WTC11 (cell line): ENCODE data around the gene XPNPEP3. TPM values are rescaled to one million over a fixed set of nuclear protein-coding genes. Genes with fewer than 3 reads are reported as not detected.
A peak's percentile ranks its signal among the peaks of the same experiment; 100 is the strongest.

ENCODE experiments used
- ATAC-seq: fragments of 200-7000 bp; cut with Tn5 transposase; 2 replicates; pipeline ENCODE4 v1.10.0; 2021; ENCODE audit warnings: mild to moderate bottlenecking, moderate library complexity
- CTCF ChIA-PET: fragments of 300-600 bp; sonication (Branson Sonifier 250); formaldehyde crosslinking; loops from one replicate; lab custom pipeline; 2021; ENCODE audit warnings: antibody characterized with exemption; lab: Charles Lee
- POLR2A ChIA-PET: fragments of 350-600 bp; sonication (Branson Sonifier 250); formaldehyde crosslinking; loops from one replicate; lab custom pipeline; 2021; ENCODE audit warnings: antibody characterized with exemption; lab: Charles Lee
- DNase-seq: peaks from one replicate; pipeline ENCODE4 v3.0.0; 2021; ENCODE audit warnings: low spot score
- H3K27ac Mint-ChIP-seq: 2 replicates; pipeline ENCODE4 v1.8.0; 2021; ENCODE audit warnings: mixed read lengths
- H3K27me3 Mint-ChIP-seq: 2 replicates; pipeline ENCODE4 v1.8.0; 2021; ENCODE audit warnings: low read depth, mild to moderate bottlenecking, moderate library complexity, mixed read lengths
- H3K36me3 Mint-ChIP-seq: 2 replicates; pipeline ENCODE4 v1.8.0; 2021; ENCODE audit warnings: mixed read lengths
- H3K4me1 Mint-ChIP-seq: 2 replicates; pipeline ENCODE4 v1.8.0; 2022; ENCODE audit warnings: mixed read lengths
- H3K4me3 Mint-ChIP-seq: 2 replicates; pipeline ENCODE4 v1.8.0; 2021; ENCODE audit warnings: mild to moderate bottlenecking, moderate library complexity, mixed read lengths
- H3K9me3 Mint-ChIP-seq: 2 replicates; pipeline ENCODE4 v1.8.0; 2021; ENCODE audit warnings: mixed read lengths
- FOXP1 ChIP-seq: sonication (generic); formaldehyde crosslinking; IDR thresholded peaks from 2 replicates; pipeline ENCODE4 v1.8.0; 2022; ENCODE audit warnings: missing genetic modification reagents, mild to moderate bottlenecking, moderate library complexity, borderline replicate concordance
- MYBL2 ChIP-seq: sonication (generic); formaldehyde crosslinking; IDR thresholded peaks from 2 replicates; pipeline ENCODE4 v1.8.1; 2023; ENCODE audit warnings: mild to moderate bottlenecking, moderate library complexity, missing genetic modification reagents
- OVOL2 ChIP-seq: fragments of 250-450 bp; sonication (Bioruptor Pico); IDR thresholded peaks from 2 replicates; pipeline ENCODE4 v1.9.0; 2021; ENCODE audit warnings: mild to moderate bottlenecking, borderline replicate concordance
- ZBTB21 ChIP-seq: sonication (generic); formaldehyde crosslinking; IDR thresholded peaks from 2 replicates; pipeline ENCODE4 v1.8.1; 2023; ENCODE audit warnings: mild to moderate bottlenecking, missing genetic modification reagents, borderline replicate concordance
- ZNF121 ChIP-seq: sonication (generic); formaldehyde crosslinking; IDR thresholded peaks from 2 replicates; pipeline ENCODE4 v1.8.0; 2023; ENCODE audit warnings: missing genetic modification reagents
- total RNA-seq: library from RNA; stranded (reverse); gene quantifications from 3 replicates; pipeline ENCODE4 v1.2.3, GENCODE V29; 2021
- TF ChIP-seq, protein P1 (sequence below): fragments of 250-450 bp; sonication (Bioruptor Pico); IDR thresholded peaks from 2 replicates; pipeline ENCODE4 v1.8.0; 2021; ENCODE audit warnings: mild to moderate bottlenecking
- TF ChIP-seq, protein P2 (sequence below): sonication (generic); formaldehyde crosslinking; IDR thresholded peaks from 2 replicates; pipeline ENCODE4 v1.8.0; 2022; ENCODE audit warnings: missing genetic modification reagents
- TF ChIP-seq, protein P3 (sequence below): sonication (generic); formaldehyde crosslinking; IDR thresholded peaks from 2 replicates; pipeline ENCODE4 v1.8.1; 2022; ENCODE audit warnings: mild to moderate bottlenecking, moderate library complexity, missing genetic modification reagents
- TF ChIP-seq, protein P4 (sequence below): sonication (generic); formaldehyde crosslinking; IDR thresholded peaks from 2 replicates; pipeline ENCODE4 v1.8.0; 2022; ENCODE audit warnings: mild to moderate bottlenecking, missing genetic modification reagents

Gene XPNPEP3
- total RNA-seq, 1 experiment from 2014 or later: 28.2 TPM

DNA sequence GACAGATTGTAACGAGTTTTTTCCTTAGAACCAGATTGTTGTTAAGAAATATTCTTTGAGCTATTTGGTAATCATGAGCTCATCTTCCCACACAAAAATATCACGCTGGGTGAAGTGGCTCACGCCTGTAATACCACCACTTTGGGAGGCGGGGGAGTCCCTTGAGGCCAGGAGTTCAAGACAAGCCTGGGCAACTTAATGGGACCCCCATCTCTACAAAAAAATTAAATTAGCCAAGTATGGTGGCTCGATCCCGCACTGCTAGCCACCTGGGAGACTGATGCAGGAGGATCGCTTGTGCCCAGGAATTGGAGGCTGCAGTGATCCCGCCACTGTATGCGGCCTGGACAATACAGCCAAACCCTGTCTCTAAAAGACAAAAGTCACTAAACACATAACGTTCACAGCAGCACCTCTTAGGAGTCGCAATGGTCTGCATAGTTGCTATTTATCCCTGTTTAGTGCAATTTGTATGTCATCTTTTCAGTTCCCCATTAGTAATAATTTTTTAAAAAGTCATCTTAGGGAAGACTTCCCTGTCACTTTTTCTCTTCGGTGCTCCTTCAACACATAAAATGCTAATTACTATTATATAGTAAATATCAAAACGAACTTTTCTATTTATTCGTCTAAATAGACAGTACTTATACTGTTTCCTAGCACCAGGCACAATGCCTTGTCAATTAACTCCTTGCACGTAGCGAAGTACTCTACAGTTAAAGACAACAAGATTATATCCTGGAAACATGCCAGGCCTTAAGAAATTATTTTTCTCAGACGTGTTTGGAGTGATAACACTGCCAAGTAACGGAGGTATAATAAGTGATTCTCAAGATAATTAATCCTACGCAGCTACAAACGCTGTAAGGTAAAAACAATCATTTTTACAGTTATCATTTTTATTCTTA, 1.6 kb upstream of the XPNPEP3 start:
- no peak for DNase-seq
- peaks cover 33% of the 10 kb centered on the region for H3K4me1 Mint-ChIP-seq
- CTCF ChIA-PET: interaction anchor here (2.0 kb wide), 1 partner anchor 172 kb away, joined by 5 read pairs; no protein-coding TSS in a partner anchor
- TF ChIP-seq ZNF121: peak; percentile 84
- no peak for TF ChIP-seq OVOL2 (CRISPR knock-in tag)
- TF ChIP-seq, all 79 proteins: peak for 1
- Mint-ChIP-seq H3K36me3 (peaks cover 9% of the 10 kb centered on the region), H3K27me3 (no peaks in the 10 kb centered on the region), H3K27ac (peak overlapping the region; percentile 68; the same call in 1 of the 2 replicates), H3K9me3 (no peaks in the 10 kb centered on the region), H3K4me3 (peak overlapping the region; percentile 99)
- no peak for ATAC-seq
- POLR2A ChIA-PET: interaction anchor here (0.7 to 0.8 kb wide), 2 partner anchors 44 to 218 kb away, joined by 3 read pairs; partner anchors contain the start of gene MRTFA

DNA sequence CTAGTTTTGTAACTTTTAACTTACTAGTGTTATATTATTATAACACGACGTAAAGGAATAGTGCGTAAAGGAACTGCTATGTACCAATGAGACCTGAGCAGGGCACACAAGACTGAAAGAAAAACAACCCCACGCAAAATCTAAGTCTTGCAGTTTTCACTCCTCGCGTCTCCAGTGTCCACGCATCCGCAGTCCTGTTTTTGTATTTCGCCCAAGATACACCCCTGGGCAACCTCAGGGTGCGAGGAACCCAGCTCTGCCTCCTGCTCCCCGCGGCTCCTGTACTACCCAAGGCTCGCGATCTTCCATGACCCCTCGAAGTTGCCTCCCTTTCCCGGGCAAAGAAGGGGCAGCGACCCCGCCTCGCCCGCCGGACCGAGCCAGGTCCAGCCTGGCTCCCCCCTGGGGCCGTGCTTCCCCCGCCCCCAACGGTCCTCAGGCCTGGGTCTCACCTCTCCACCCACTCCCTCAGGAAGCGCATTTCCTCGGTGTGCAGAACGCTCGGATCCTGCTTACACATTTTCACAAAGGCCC, 902 bp upstream of the XPNPEP3 start:
- Mint-ChIP-seq H3K4me3 (peak overlapping the region; percentile 99), H3K4me1 (peaks cover 33% of the 10 kb centered on the region), H3K27ac (peak overlapping the region; percentile 100), H3K36me3 (peaks cover 9% of the 10 kb centered on the region), H3K9me3 (no peaks in the 10 kb centered on the region), H3K27me3 (no peaks in the 10 kb centered on the region)
- DNase-seq: peak; percentile 61
- TF ChIP-seq, protein P1, sequence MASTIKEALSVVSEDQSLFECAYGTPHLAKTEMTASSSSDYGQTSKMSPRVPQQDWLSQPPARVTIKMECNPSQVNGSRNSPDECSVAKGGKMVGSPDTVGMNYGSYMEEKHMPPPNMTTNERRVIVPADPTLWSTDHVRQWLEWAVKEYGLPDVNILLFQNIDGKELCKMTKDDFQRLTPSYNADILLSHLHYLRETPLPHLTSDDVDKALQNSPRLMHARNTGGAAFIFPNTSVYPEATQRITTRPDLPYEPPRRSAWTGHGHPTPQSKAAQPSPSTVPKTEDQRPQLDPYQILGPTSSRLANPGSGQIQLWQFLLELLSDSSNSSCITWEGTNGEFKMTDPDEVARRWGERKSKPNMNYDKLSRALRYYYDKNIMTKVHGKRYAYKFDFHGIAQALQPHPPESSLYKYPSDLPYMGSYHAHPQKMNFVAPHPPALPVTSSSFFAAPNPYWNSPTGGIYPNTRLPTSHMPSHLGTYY (CRISPR knock-in tag): no peak
- peak; percentile 69; the same call in 1 of the 2 replicates for TF ChIP-seq FOXP1 (CRISPR knock-in tag)
- TF ChIP-seq, protein P2, sequence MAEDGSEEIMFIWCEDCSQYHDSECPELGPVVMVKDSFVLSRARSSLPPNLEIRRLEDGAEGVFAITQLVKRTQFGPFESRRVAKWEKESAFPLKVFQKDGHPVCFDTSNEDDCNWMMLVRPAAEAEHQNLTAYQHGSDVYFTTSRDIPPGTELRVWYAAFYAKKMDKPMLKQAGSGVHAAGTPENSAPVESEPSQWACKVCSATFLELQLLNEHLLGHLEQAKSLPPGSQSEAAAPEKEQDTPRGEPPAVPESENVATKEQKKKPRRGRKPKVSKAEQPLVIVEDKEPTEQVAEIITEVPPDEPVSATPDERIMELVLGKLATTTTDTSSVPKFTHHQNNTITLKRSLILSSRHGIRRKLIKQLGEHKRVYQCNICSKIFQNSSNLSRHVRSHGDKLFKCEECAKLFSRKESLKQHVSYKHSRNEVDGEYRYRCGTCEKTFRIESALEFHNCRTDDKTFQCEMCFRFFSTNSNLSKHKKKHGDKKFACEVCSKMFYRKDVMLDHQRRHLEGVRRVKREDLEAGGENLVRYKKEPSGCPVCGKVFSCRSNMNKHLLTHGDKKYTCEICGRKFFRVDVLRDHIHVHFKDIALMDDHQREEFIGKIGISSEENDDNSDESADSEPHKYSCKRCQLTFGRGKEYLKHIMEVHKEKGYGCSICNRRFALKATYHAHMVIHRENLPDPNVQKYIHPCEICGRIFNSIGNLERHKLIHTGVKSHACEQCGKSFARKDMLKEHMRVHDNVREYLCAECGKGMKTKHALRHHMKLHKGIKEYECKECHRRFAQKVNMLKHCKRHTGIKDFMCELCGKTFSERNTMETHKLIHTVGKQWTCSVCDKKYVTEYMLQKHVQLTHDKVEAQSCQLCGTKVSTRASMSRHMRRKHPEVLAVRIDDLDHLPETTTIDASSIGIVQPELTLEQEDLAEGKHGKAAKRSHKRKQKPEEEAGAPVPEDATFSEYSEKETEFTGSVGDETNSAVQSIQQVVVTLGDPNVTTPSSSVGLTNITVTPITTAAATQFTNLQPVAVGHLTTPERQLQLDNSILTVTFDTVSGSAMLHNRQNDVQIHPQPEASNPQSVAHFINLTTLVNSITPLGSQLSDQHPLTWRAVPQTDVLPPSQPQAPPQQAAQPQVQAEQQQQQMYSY: peak; percentile 48; the same call in 1 of the 2 replicates
- TF ChIP-seq MYBL2: 0 out of 2 replicates have a peak, but pooled peaks have one; percentile 64
- TF ChIP-seq, protein P3, sequence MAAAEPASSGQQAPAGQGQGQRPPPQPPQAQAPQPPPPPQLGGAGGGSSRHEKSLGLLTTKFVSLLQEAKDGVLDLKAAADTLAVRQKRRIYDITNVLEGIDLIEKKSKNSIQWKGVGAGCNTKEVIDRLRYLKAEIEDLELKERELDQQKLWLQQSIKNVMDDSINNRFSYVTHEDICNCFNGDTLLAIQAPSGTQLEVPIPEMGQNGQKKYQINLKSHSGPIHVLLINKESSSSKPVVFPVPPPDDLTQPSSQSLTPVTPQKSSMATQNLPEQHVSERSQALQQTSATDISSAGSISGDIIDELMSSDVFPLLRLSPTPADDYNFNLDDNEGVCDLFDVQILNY (CRISPR knock-in tag): 0 out of 2 replicates have a peak, but pooled peaks have one; percentile 56
- no peak for TF ChIP-seq ZNF121
- ChIA-PET POLR2A (interaction anchor here (0.6 to 1.5 kb wide), 5 partner anchors 43 to 251 kb away, joined by 3 to 4 read pairs (median 3); partner anchors contain the start of gene MRTFA), CTCF (interaction anchor here (0.6 to 2.0 kb wide), 5 partner anchors 43 to 529 kb away, joined by 3 to 6 read pairs (median 5); no protein-coding TSS in a partner anchor)
- ATAC-seq: peak; percentile 47

DNA sequence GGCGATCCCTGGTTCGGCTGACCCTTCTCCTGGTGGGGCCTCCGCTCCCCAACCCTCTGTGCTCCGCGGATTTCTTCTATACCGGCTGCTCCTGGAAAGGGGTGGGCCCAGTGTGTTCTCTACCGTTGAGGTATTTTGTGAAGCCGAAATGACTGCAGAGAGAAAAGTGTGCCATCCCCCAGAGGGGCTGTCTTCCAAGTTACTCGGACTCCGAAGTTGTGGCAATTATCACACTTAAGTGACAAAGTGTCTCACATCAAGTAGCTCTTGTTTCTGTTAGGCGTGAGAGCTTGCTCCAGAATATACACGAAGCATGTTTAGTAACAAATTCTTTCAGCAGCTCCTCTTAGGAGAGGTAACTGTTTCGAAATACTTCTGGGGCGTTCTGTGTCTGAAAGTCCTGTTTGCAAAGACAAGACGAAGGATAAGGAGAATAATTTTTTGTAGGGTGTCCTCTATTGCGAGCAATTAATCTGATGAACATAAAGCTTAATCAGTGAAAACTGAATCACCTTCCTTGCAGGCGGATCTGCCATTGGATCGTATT, 434 bp downstream of the XPNPEP3 start:
- no peaks in the 10 kb centered on the region for H3K27me3 Mint-ChIP-seq
- TF ChIP-seq, protein P4, sequence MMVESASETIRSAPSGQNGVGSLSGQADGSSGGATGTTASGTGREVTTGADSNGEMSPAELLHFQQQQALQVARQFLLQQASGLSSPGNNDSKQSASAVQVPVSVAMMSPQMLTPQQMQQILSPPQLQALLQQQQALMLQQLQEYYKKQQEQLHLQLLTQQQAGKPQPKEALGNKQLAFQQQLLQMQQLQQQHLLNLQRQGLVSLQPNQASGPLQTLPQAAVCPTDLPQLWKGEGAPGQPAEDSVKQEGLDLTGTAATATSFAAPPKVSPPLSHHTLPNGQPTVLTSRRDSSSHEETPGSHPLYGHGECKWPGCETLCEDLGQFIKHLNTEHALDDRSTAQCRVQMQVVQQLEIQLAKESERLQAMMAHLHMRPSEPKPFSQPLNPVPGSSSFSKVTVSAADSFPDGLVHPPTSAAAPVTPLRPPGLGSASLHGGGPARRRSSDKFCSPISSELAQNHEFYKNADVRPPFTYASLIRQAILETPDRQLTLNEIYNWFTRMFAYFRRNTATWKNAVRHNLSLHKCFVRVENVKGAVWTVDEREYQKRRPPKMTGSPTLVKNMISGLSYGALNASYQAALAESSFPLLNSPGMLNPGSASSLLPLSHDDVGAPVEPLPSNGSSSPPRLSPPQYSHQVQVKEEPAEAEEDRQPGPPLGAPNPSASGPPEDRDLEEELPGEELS: 0 out of 2 replicates have a peak, but pooled peaks have one; percentile 38
- TF ChIP-seq, protein P3 (CRISPR knock-in tag): no peak
- TF ChIP-seq ZBTB21: no peak
- peaks cover 6% of the 10 kb centered on the region for H3K36me3 Mint-ChIP-seq
- no peaks in the 10 kb centered on the region for H3K9me3 Mint-ChIP-seq
- H3K4me3 Mint-ChIP-seq: peak overlapping the region; percentile 99
- H3K4me1 Mint-ChIP-seq: peaks cover 32% of the 10 kb centered on the region
- DNase-seq (no peak), ATAC-seq (peak; percentile 3)
- ChIA-PET CTCF (interaction anchor here (0.6 to 2.0 kb wide), 6 partner anchors 10 to 546 kb away, joined by 3 to 6 read pairs (median 4); no protein-coding TSS in a partner anchor), POLR2A (interaction anchor here (0.6 to 1.6 kb wide), 7 partner anchors 38 to 340 kb away, joined by 3 to 4 read pairs (median 3); partner anchors contain the start of genes RBX1 and SLC25A17)
- H3K27ac Mint-ChIP-seq: peak overlapping the region; percentile 100
